ENCODE data around the gene LCP2.
A peak's percentile ranks its signal among the peaks of the same experiment; 100 is the strongest.
"Not testable (repeated sequence)": the region's sequence is repeated elsewhere in the genome, so short reads cannot be mapped to it uniquely, and the experiment has no call there.

LCP2 gene

GRCh38 chr5:170246126-170246870 is 51.3 kb downstream of the LCP2 start:
- DNase-seq = no peak

- DNase-seq = not testable (repeated sequence)
Observed at GRCh38 chr5:170245436-170245835, 52.1 kb downstream of the LCP2 start.

GRCh38 chr5:170238456-170239196 is 59.0 kb downstream of the LCP2 start:
- no peak for DNase-seq

GRCh38 chr5:170235876-170236864 is 61.4 kb downstream of the LCP2 start:
- DNase-seq = no peak

- no peak for DNase-seq
Observed at GRCh38 chr5:170233358-170233892, 64.2 kb downstream of the LCP2 start.

- DNase-seq = no peak
Observed at GRCh38 chr5:170232786-170233185, 64.8 kb downstream of the LCP2 start, which contains the start of gene C5orf58. C5orf58 (plus strand) TSS chr5:170232985; CDS start chr5:170234977, 1,992 bp downstream.

- no peak for DNase-seq
Observed at GRCh38 chr5:170228762-170229435, 68.7 kb downstream of the LCP2 start.

- no peak for DNase-seq
Observed at GRCh38 chr5:170226661-170227060, 70.9 kb downstream of the LCP2 start.

GRCh38 chr5:170226129-170226615 is 71.4 kb downstream of the LCP2 start:
- DNase-seq = no peak

GRCh38 chr5:170225326-170226128 is 72.0 kb downstream of the LCP2 start:
- peak; percentile 29 for DNase-seq

GRCh38 chr5:170223906-170224305 is 73.7 kb downstream of the LCP2 start:
- no peak for DNase-seq

GRCh38 chr5:170223360-170223759 is 74.2 kb downstream of the LCP2 start:
- DNase-seq = no peak

GRCh38 chr5:170221327-170221741 is 76.2 kb downstream of the LCP2 start:
- DNase-seq = peak; percentile 12

GRCh38 chr5:170220191-170220590 is 77.4 kb downstream of the LCP2 start:
- DNase-seq = no peak

- DNase-seq = no peak
Observed at GRCh38 chr5:170219615-170220014, 78.0 kb downstream of the LCP2 start.

- DNase-seq = no peak
Observed at GRCh38 chr5:170218726-170219125, 78.9 kb downstream of the LCP2 start.

GRCh38 chr5:170217831-170218230 is 79.7 kb downstream of the LCP2 start:
- no peak for DNase-seq

GRCh38 chr5:170216257-170216864 is 81.2 kb downstream of the LCP2 start:
- DNase-seq = peak; percentile 26

GRCh38 chr5:170211575-170212334 is 85.8 kb downstream of the LCP2 start:
- no peak for DNase-seq

- DNase-seq = no peak
Observed at GRCh38 chr5:170206958-170207357, 90.6 kb downstream of the LCP2 start.

Measured in NCI-H1105 (cell line).